Upper lobe of left lung (tissue), 4 donors: ENCODE measurements around the gene IL36RN.

ENCODE experiments used
- EP300 ChIP-seq, 4 donors: sonication (generic); formaldehyde crosslinking; IDR thresholded peaks; one replicate each; pipeline ENCODE4 v1.5.1; 2017; ENCODE audit warnings: antibody characterized with exemption in 4 of 4, control low read depth in 2 of 4
- POLR2A ChIP-seq, 4 donors: fragments of 450-650 bp; IDR thresholded peaks; one replicate each; pipeline ENCODE4 v1.5.1; 2016 to 2017; ENCODE audit warnings: antibody characterized with exemption in 4 of 4, mild to moderate bottlenecking in 2 of 4
- POLR2AphosphoS5 ChIP-seq, 2 donors: sonication (generic); formaldehyde crosslinking; IDR thresholded peaks; one replicate each; pipeline ENCODE4 v1.5.1; 2017; ENCODE audit warnings: antibody characterized with exemption in 2 of 2
- TF ChIP-seq, protein P1 (sequence below), 6 experiments: fragments of 450-650 bp in 4 of 6; fragments of 200-600 bp in 2 of 6; sonication (generic) in 2 of 6; IDR thresholded peaks; one replicate each; pipeline ENCODE4 v1.5.1; 2016 to 2019; ENCODE audit warnings: antibody characterized with exemption in 6 of 6

GRCh38 chr2:113050921-113051895, 7.8 kb upstream of the IL36RN start:
- TF ChIP-seq POLR2AphosphoS5 (IDR thresholded peaks at IDR 0.05): no peak
- no peak for TF ChIP-seq POLR2A (IDR thresholded peaks at IDR 0.05)
- TF ChIP-seq, protein P1, sequence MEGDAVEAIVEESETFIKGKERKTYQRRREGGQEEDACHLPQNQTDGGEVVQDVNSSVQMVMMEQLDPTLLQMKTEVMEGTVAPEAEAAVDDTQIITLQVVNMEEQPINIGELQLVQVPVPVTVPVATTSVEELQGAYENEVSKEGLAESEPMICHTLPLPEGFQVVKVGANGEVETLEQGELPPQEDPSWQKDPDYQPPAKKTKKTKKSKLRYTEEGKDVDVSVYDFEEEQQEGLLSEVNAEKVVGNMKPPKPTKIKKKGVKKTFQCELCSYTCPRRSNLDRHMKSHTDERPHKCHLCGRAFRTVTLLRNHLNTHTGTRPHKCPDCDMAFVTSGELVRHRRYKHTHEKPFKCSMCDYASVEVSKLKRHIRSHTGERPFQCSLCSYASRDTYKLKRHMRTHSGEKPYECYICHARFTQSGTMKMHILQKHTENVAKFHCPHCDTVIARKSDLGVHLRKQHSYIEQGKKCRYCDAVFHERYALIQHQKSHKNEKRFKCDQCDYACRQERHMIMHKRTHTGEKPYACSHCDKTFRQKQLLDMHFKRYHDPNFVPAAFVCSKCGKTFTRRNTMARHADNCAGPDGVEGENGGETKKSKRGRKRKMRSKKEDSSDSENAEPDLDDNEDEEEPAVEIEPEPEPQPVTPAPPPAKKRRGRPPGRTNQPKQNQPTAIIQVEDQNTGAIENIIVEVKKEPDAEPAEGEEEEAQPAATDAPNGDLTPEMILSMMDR (IDR thresholded peaks at IDR 0.05): no peak
- no peak for TF ChIP-seq EP300 (IDR thresholded peaks at IDR 0.05)
